CD14-positive monocyte (primary cell): ENCODE results near the gene CACUL1. TPM values are rescaled to one million over a fixed set of nuclear protein-coding genes. Genes with fewer than 3 reads are reported as not detected.

Source experiments
- DNase-seq, 3 donors: peaks; one replicate each; pipeline ENCODE4 v3.0.0-alpha.2; 2011 to 2022
- H2AFZ ChIP-seq: 2 replicates; pipeline ENCODE4 v1.6.0; 2012; ENCODE audit warnings: mild to moderate bottlenecking, low read depth, low read length, inconsistent platforms; ENCODE audit not compliant: insufficient read depth, poor library complexity, severe bottlenecking
- H3K27ac ChIP-seq, 2 donors: 1 replicate in 1 of 2; 2 replicates in 1 of 2; pipeline ENCODE4 v1.5.1; 2012 to 2013; ENCODE audit warnings: low read length in 2 of 2, control low read depth in 1 of 2, inconsistent platforms in 1 of 2, low read depth in 1 of 2, mild to moderate bottlenecking in 1 of 2
- H3K27me3 ChIP-seq, 2 donors: one replicate each; pipeline versions ENCODE4 v1.6.0 to v1.6.1; 2011 to 2013; ENCODE audit warnings: low read length in 2 of 2; ENCODE audit not compliant: control insufficient read depth in 2 of 2, insufficient read depth in 2 of 2
- H3K36me3 ChIP-seq, 2 donors: replicated peaks in 1 of 2; 1 replicate in 1 of 2; 2 replicates in 1 of 2; pipeline versions ENCODE4 v1.5.1 to v1.6.1; 2012 to 2013; ENCODE audit warnings: low read length in 2 of 2, control low read depth in 1 of 2, inconsistent platforms in 1 of 2, mild to moderate bottlenecking in 1 of 2; ENCODE audit not compliant: insufficient read depth in 2 of 2, control insufficient read depth in 1 of 2
- H3K4me1 ChIP-seq, 2 donors: 1 replicate in 1 of 2; 2 replicates in 1 of 2; pipeline versions ENCODE4 v1.5.1 to v1.6.1; 2012 to 2013; ENCODE audit warnings: low read length in 2 of 2, control low read depth in 1 of 2, inconsistent platforms in 1 of 2, mild to moderate bottlenecking in 1 of 2, moderate library complexity in 1 of 2; ENCODE audit not compliant: insufficient read depth in 2 of 2, control insufficient read depth in 1 of 2
- H3K4me2 ChIP-seq: replicated peaks from 2 replicates; pipeline ENCODE3; 2012; ENCODE audit warnings: low read length, moderate library complexity, mild to moderate bottlenecking; ENCODE audit not compliant: poor library complexity, severe bottlenecking; ENCODE audit errors: extremely low read depth
- H3K4me3 ChIP-seq, 3 experiments: fragments of 200-600 bp in 1 of 3; sonication (generic) in 1 of 3; replicated peaks in 1 of 3; 1 replicate in 2 of 3; 2 replicates in 1 of 3; pipeline ENCODE4 v1.5.1; 2011 to 2013; ENCODE audit warnings: low read length in 3 of 3, mild to moderate bottlenecking in 3 of 3, control low read depth in 2 of 3, low read depth in 2 of 3, inconsistent platforms in 1 of 3, moderate library complexity in 1 of 3
- H3K79me2 ChIP-seq: 2 replicates; pipeline ENCODE4 v1.6.0; 2012; ENCODE audit warnings: mild to moderate bottlenecking, control low read depth, inconsistent platforms, low read length, moderate library complexity; ENCODE audit not compliant: insufficient read depth
- H3K9ac ChIP-seq: 2 replicates; pipeline ENCODE4 v1.6.0; 2017; ENCODE audit warnings: low read length, mild to moderate bottlenecking; ENCODE audit not compliant: insufficient read depth, poor library complexity, severe bottlenecking
- H3K9me3 ChIP-seq, 2 donors: replicated peaks in 1 of 2; 1 replicate in 1 of 2; 2 replicates in 1 of 2; pipeline versions ENCODE4 v1.5.1 to v1.6.1; 2012 to 2013; ENCODE audit warnings: low read length in 2 of 2, control low read depth in 1 of 2; ENCODE audit not compliant: control insufficient read depth in 1 of 2, insufficient read depth in 1 of 2
- H4K20me1 ChIP-seq: 2 replicates; pipeline ENCODE4 v1.6.0; 2012; ENCODE audit warnings: mild to moderate bottlenecking, low read length, control low read depth, moderate library complexity; ENCODE audit not compliant: insufficient read depth
- H3K27ac Mint-ChIP-seq, 7 donors: one replicate each; pipeline ENCODE4 v1.8.0; 2020; ENCODE audit warnings: mild to moderate bottlenecking in 7 of 7, mixed read lengths in 7 of 7, moderate library complexity in 6 of 7, inconsistent platforms in 2 of 7
- H3K27me3 Mint-ChIP-seq, 3 donors: one replicate each; pipeline ENCODE4 v1.8.0; 2021 to 2022; ENCODE audit warnings: low read depth in 3 of 3, mild to moderate bottlenecking in 3 of 3, mixed read lengths in 3 of 3, moderate library complexity in 3 of 3, inconsistent platforms in 1 of 3
- H3K36me3 Mint-ChIP-seq, 2 donors: one replicate each; pipeline ENCODE4 v1.8.0; 2020; ENCODE audit warnings: mixed read lengths in 2 of 2, inconsistent platforms in 1 of 2, mild to moderate bottlenecking in 1 of 2
- H3K4me1 Mint-ChIP-seq: one replicate; pipeline ENCODE4 v1.8.0; 2020; ENCODE audit warnings: mild to moderate bottlenecking, mixed read lengths
- H3K4me3 Mint-ChIP-seq, 2 donors: one replicate each; pipeline ENCODE4 v1.8.0; 2020; ENCODE audit warnings: mild to moderate bottlenecking in 2 of 2, mixed read lengths in 2 of 2, moderate library complexity in 1 of 2
- H3K9me3 Mint-ChIP-seq, 7 donors: one replicate each; pipeline ENCODE4 v1.8.0; 2020 to 2022; ENCODE audit warnings: mixed read lengths in 7 of 7, mild to moderate bottlenecking in 6 of 7, moderate library complexity in 6 of 7, inconsistent platforms in 2 of 7
- WGBS: methylation state at CpG from one replicate; pipeline ENCODE4 v1.1.5; 2013; ENCODE audit warnings: missing lambda C conversion rate; ENCODE audit not compliant: insufficient coverage; 5-methylcytosine and 5-hydroxymethylcytosine counted together
- intact Hi-C, 2 donors: fragments of 100-400 bp; cut with micrococcal nuclease; formaldehyde crosslinking; loops; one replicate each; pipeline versions ENCODE4 v1.15.0 to v1.15.1; 2023
- polyA plus RNA-seq, 3 donors: library from polyadenylated mRNA; depleted of rRNA in 1 of 3; unstranded in 2 of 3; stranded (reverse) in 1 of 3; fragments of 300-500 nt in 2 of 3; fragments of >200 nt in 1 of 3; fragmentation: Illumina TruSeq in 2 of 3; gene quantifications; 1 replicate in 2 of 3; 2 replicates in 1 of 3; pipeline ENCODE4 v1.2.3, GENCODE V29; 2012 to 2021
- TF ChIP-seq, protein P1 (sequence below): fragments of 200-600 bp; IDR thresholded peaks from one replicate; pipeline ENCODE4 v1.8.0; 2022; ENCODE audit warnings: antibody characterized with exemption, mild to moderate bottlenecking

Gene CACUL1
- polyA plus RNA-seq, 3 donors, result 18.1 to 50.8 (median 38.8) TPM

DNA sequence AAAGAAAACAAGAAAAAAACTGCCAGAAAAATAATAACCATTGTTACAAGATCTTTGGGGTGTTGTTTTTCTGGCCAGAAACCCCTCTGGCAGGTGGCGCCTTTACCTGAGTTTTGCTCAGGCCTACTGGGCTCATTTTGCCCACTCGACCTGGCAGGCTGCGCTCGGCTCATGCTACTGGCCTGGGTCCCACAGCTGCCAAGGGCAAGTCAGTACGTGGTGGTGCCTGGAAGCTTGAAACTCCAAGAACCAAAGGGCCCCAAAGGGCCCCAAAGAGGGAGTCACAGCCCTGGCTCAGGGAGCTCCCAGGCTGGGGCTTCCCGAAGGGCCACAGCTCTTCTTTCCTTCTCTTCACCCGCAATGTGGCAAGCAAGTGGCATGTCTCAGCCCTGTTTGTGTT, 42.7 kb downstream of the CACUL1 start:
- Mint-ChIP-seq H3K27me3 (peaks cover 0 to 2% (median 0%) of the 10 kb centered on the region in 3 donors), H3K4me3 (no peak overlapping the region), H3K36me3 (peaks cover 11 to 17% of the 10 kb centered on the region in 2 donors), H3K4me1 (no peaks in the 10 kb centered on the region), H3K27ac (peak overlapping the region in 1 of 7 donors; percentile 60), H3K9me3 (no peaks in the 10 kb centered on the region)
- H3K9me3 ChIP-seq, result no peaks in the 10 kb centered on the region
- no peak overlapping the region for H3K4me3 ChIP-seq
- H3K27me3 ChIP-seq, result no peaks in the 10 kb centered on the region
- H3K4me2 ChIP-seq, result no peak overlapping the region
- DNase-seq, result no peak
- no peaks in the 10 kb centered on the region for H3K4me1 ChIP-seq
- peaks cover 5 to 32% of the 10 kb centered on the region in 2 donors for H3K36me3 ChIP-seq
- H4K20me1 ChIP-seq, result peaks cover 62% of the 10 kb centered on the region
- TF ChIP-seq, protein P1, sequence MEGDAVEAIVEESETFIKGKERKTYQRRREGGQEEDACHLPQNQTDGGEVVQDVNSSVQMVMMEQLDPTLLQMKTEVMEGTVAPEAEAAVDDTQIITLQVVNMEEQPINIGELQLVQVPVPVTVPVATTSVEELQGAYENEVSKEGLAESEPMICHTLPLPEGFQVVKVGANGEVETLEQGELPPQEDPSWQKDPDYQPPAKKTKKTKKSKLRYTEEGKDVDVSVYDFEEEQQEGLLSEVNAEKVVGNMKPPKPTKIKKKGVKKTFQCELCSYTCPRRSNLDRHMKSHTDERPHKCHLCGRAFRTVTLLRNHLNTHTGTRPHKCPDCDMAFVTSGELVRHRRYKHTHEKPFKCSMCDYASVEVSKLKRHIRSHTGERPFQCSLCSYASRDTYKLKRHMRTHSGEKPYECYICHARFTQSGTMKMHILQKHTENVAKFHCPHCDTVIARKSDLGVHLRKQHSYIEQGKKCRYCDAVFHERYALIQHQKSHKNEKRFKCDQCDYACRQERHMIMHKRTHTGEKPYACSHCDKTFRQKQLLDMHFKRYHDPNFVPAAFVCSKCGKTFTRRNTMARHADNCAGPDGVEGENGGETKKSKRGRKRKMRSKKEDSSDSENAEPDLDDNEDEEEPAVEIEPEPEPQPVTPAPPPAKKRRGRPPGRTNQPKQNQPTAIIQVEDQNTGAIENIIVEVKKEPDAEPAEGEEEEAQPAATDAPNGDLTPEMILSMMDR, result no peak
- intact Hi-C loops, result no loop called here
- H2AFZ ChIP-seq, result no peak overlapping the region
- H3K9ac ChIP-seq, result no peak overlapping the region
- no peak overlapping the region for H3K27ac ChIP-seq
- no peaks in the 10 kb centered on the region for H3K79me2 ChIP-seq
- 100% methylated on average over 7 of the region's 7 CpGs for WGBS

- no peak overlapping the region for H3K4me3 ChIP-seq
- H3K36me3 Mint-ChIP-seq, result peaks cover 24% of the 10 kb centered on the region in 2 donors
- H3K9me3 ChIP-seq, result no peaks in the 10 kb centered on the region
- DNase-seq, result no peak
- TF ChIP-seq, protein P1, result no peak
- H3K4me1 ChIP-seq, result no peaks in the 10 kb centered on the region
- H3K79me2 ChIP-seq, result no peaks in the 10 kb centered on the region
- peaks cover 0 to 2% (median 0%) of the 10 kb centered on the region in 3 donors for H3K27me3 Mint-ChIP-seq
- no peaks in the 10 kb centered on the region for H3K9me3 Mint-ChIP-seq
- no peak overlapping the region for H3K9ac ChIP-seq
- no peak overlapping the region for H3K4me3 Mint-ChIP-seq
- no CpG with 5 or more reads among the region's 1 CpG for WGBS
- no peak overlapping the region for H2AFZ ChIP-seq
- H4K20me1 ChIP-seq, result peaks cover 73% of the 10 kb centered on the region
- no peak overlapping the region for H3K4me2 ChIP-seq
- H3K27me3 ChIP-seq, result no peaks in the 10 kb centered on the region
- H3K4me1 Mint-ChIP-seq, result no peaks in the 10 kb centered on the region
- H3K27ac Mint-ChIP-seq, result peak overlapping the region in 1 of 7 donors; percentile 13
- H3K36me3 ChIP-seq, result peaks cover 13 to 38% of the 10 kb centered on the region in 2 donors
- no peak overlapping the region for H3K27ac ChIP-seq
- intact Hi-C loops, result no loop called here
Observed at GRCh38 chr10:118710487-118710886, 44.3 kb downstream of the CACUL1 start.
